Breast epithelium (tissue), 3 donors: ENCODE results near the gene C18orf54.

Experiments used
- POLR2A ChIP-seq: fragments of 450-650 bp; IDR thresholded peaks from one replicate; pipeline ENCODE4 v1.6.1; 2016; ENCODE audit warnings: antibody characterized with exemption, mild to moderate bottlenecking, moderate library complexity
- TF ChIP-seq, protein P1 (sequence below), 3 donors: fragments of 450-650 bp; IDR thresholded peaks; one replicate each; pipeline ENCODE4 v1.5.1; 2016 to 2017; ENCODE audit warnings: antibody characterized with exemption in 3 of 3, mild to moderate bottlenecking in 3 of 3, moderate library complexity in 3 of 3

DNA sequence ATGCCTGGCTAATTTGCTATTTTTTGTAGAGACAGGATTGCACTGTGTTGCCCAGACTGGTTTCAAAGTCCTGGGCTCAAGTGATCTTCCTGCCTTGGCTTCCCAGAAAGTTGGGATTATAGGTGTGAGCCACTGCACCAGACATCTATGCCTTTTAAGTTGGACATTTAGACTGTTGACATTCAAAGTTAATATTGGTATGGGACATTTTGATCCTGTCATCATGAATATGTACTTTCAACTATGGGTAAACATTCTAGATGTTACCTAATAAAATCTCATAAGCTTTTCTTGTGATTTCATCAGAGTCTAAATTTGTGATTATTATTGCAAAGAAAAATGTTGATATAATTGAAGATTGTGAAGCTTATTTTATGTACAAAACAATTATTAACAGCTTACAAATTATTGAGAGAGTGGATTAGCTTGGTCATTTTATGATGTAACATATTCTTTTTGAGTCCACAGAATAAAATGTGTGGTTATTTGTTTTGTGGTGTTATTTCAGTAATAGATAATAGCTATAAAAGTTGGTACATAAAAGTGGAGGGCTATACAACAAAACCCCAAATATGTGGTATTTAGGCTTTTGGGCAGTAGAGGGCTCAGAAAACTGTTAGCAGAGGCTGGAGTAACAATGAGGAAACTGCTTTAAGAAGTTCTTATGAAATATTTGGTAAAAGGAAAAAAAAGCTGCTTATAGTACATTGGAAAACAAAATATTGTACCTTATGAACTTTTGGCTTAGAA, 41.5 kb upstream of the C18orf54 start:
- TF ChIP-seq, protein P1, sequence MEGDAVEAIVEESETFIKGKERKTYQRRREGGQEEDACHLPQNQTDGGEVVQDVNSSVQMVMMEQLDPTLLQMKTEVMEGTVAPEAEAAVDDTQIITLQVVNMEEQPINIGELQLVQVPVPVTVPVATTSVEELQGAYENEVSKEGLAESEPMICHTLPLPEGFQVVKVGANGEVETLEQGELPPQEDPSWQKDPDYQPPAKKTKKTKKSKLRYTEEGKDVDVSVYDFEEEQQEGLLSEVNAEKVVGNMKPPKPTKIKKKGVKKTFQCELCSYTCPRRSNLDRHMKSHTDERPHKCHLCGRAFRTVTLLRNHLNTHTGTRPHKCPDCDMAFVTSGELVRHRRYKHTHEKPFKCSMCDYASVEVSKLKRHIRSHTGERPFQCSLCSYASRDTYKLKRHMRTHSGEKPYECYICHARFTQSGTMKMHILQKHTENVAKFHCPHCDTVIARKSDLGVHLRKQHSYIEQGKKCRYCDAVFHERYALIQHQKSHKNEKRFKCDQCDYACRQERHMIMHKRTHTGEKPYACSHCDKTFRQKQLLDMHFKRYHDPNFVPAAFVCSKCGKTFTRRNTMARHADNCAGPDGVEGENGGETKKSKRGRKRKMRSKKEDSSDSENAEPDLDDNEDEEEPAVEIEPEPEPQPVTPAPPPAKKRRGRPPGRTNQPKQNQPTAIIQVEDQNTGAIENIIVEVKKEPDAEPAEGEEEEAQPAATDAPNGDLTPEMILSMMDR (IDR thresholded peaks at IDR 0.05): no peak
- TF ChIP-seq POLR2A: no peak
